Activated CD8-positive, alpha-beta T cell treated with anti-CD3 and anti-CD28 coated beads for 36 hours (primary cell): ENCODE results near the gene PPP2R1B. TPM values are rescaled to one million over a fixed set of nuclear protein-coding genes. Genes with fewer than 3 reads are reported as not detected.

Experiments used
- ATAC-seq: fragments of 200-7000 bp; cut with Tn5 transposase; one replicate; pipeline ENCODE4 v1.10.0; 2021; ENCODE audit warnings: mild to moderate bottlenecking, moderate library complexity
- CTCF ChIA-PET: fragments of 350-600 bp; sonication (Branson Sonifier 250); formaldehyde crosslinking; loops from one replicate; lab custom pipeline; 2021; ENCODE audit warnings: antibody characterized with exemption; lab: Charles Lee
- POLR2A ChIA-PET: fragments of 350-600 bp; sonication (Branson Sonifier 250); formaldehyde crosslinking; loops from one replicate; lab custom pipeline; 2021; ENCODE audit warnings: antibody characterized with exemption; lab: Charles Lee
- DNase-seq: peaks from one replicate; pipeline ENCODE4 v3.0.0-alpha.2; 2020
- H3K27ac Mint-ChIP-seq: one replicate; pipeline ENCODE4 v1.8.0; 2021; ENCODE audit warnings: mild to moderate bottlenecking, mixed read lengths
- H3K27me3 Mint-ChIP-seq: one replicate; pipeline ENCODE4 v1.8.0; 2021; ENCODE audit warnings: mixed read lengths
- H3K36me3 Mint-ChIP-seq: one replicate; pipeline ENCODE4 v1.8.0; 2021; ENCODE audit warnings: low read depth, mixed read lengths
- H3K4me1 Mint-ChIP-seq: one replicate; pipeline ENCODE4 v1.8.0; 2021; ENCODE audit warnings: low read depth, mixed read lengths
- H3K4me3 Mint-ChIP-seq: one replicate; pipeline ENCODE4 v1.8.0; 2021; ENCODE audit warnings: mild to moderate bottlenecking, moderate library complexity, mixed read lengths
- H3K9me3 Mint-ChIP-seq: one replicate; pipeline ENCODE4 v1.8.0; 2021; ENCODE audit warnings: mixed read lengths
- CTCF ChIP-seq: fragments of 200-600 bp; IDR thresholded peaks from one replicate; pipeline ENCODE4 v1.8.0; 2022; ENCODE audit warnings: antibody characterized with exemption, mild to moderate bottlenecking
- intact Hi-C: fragments of 100-400 bp; cut with micrococcal nuclease; formaldehyde crosslinking; loops from one replicate; pipeline ENCODE4 v1.10.0; 2022
- total RNA-seq, 2 experiments: library from RNA; stranded (reverse); gene quantifications; one replicate each; pipeline ENCODE4 v1.2.3, GENCODE V29; 2021

Gene PPP2R1B
- total RNA-seq, 2 experiments from 2014 or later: 49.7 to 54.0 TPM

- no peaks in the 10 kb centered on the region for H3K4me1 Mint-ChIP-seq
- H3K27me3 Mint-ChIP-seq: no peaks in the 10 kb centered on the region
- H3K4me3 Mint-ChIP-seq: no peak overlapping the region
- POLR2A ChIA-PET: interaction anchor here (0.9 to 1.4 kb wide), 2 partner anchors 11 to 18 kb away, joined by 3 read pairs; no protein-coding TSS in a partner anchor
- no peak overlapping the region for H3K27ac Mint-ChIP-seq
- DNase-seq (no peak), ATAC-seq (no peak)
- H3K9me3 Mint-ChIP-seq: no peaks in the 10 kb centered on the region
- CTCF ChIA-PET: interaction anchor here (0.9 to 1.3 kb wide), 3 partner anchors 11 to 140 kb away, joined by 3 to 5 read pairs (median 4); no protein-coding TSS in a partner anchor
- TF ChIP-seq CTCF: no peak
- peaks cover 18% of the 10 kb centered on the region for H3K36me3 Mint-ChIP-seq
- intact Hi-C loops: no loop called here
Observed at GRCh38 chr11:111726301-111726713, 39.9 kb downstream of the PPP2R1B start.

GRCh38 chr11:111725621-111726020, 40.6 kb downstream of the PPP2R1B start:
- no peaks in the 10 kb centered on the region for H3K27me3 Mint-ChIP-seq
- intact Hi-C loops: no loop called here
- H3K4me3 Mint-ChIP-seq: no peak overlapping the region

GRCh38 chr11:111724615-111725129, 41.5 kb downstream of the PPP2R1B start:
- CTCF ChIA-PET: interaction anchor here (1.4 kb wide), 1 partner anchor 53 kb away, joined by 5 read pairs; no protein-coding TSS in a partner anchor
- no peak for TF ChIP-seq CTCF
- H3K27me3 Mint-ChIP-seq: no peaks in the 10 kb centered on the region
- no peak overlapping the region for H3K4me3 Mint-ChIP-seq
- DNase-seq: no peak
- no peaks in the 10 kb centered on the region for H3K9me3 Mint-ChIP-seq
- H3K27ac Mint-ChIP-seq: no peak overlapping the region
- peaks cover 22% of the 10 kb centered on the region for H3K36me3 Mint-ChIP-seq
- intact Hi-C loops: no loop called here
- ATAC-seq: no peak
- H3K4me1 Mint-ChIP-seq: no peaks in the 10 kb centered on the region
- POLR2A ChIA-PET: interaction anchor here (1.1 to 2.0 kb wide), 3 partner anchors 9 to 65 kb away, joined by 3 to 11 read pairs (median 3); no protein-coding TSS in a partner anchor

More at GRCh38 chr11:111725621-111726020, 40.6 kb downstream of the PPP2R1B start:
- ChIA-PET CTCF (interaction anchor here (1.2 to 1.3 kb wide), 2 partner anchors 116 to 139 kb away, joined by 4 to 5 read pairs; no protein-coding TSS in a partner anchor), POLR2A (no interaction called here)
- DNase-seq (no peak), ATAC-seq (no peak)
- Mint-ChIP-seq H3K36me3 (peaks cover 22% of the 10 kb centered on the region), H3K4me1 (no peaks in the 10 kb centered on the region), H3K9me3 (no peaks in the 10 kb centered on the region), H3K27ac (no peak overlapping the region)
- TF ChIP-seq CTCF: no peak

GRCh38 chr11:111723595-111723994, 42.6 kb downstream of the PPP2R1B start:
- intact Hi-C loops: no loop called here
- no peak for ATAC-seq
- Mint-ChIP-seq H3K4me1 (no peaks in the 10 kb centered on the region), H3K27ac (no peak overlapping the region), H3K9me3 (no peaks in the 10 kb centered on the region), H3K36me3 (peaks cover 19% of the 10 kb centered on the region), H3K27me3 (no peaks in the 10 kb centered on the region), H3K4me3 (no peak overlapping the region)
- CTCF ChIA-PET: interaction anchor here (1.4 kb wide), 1 partner anchor 54 kb away, joined by 5 read pairs; no protein-coding TSS in a partner anchor
- TF ChIP-seq CTCF: no peak
- DNase-seq: no peak
- POLR2A ChIA-PET: interaction anchor here (1.4 to 2.0 kb wide), 2 partner anchors 10 to 66 kb away, joined by 3 to 11 read pairs; no protein-coding TSS in a partner anchor

- Mint-ChIP-seq H3K4me3 (no peak overlapping the region), H3K9me3 (no peaks in the 10 kb centered on the region), H3K36me3 (peaks cover 19% of the 10 kb centered on the region), H3K4me1 (no peaks in the 10 kb centered on the region), H3K27me3 (no peaks in the 10 kb centered on the region), H3K27ac (no peak overlapping the region)
- no peak for TF ChIP-seq CTCF
- DNase-seq (no peak), ATAC-seq (no peak)
- ChIA-PET CTCF (interaction anchor here (1.4 kb wide), 1 partner anchor 55 kb away, joined by 4 read pairs; no protein-coding TSS in a partner anchor), POLR2A (no interaction called here)
- intact Hi-C loops: no loop called here
Observed at GRCh38 chr11:111722501-111722900, 43.7 kb downstream of the PPP2R1B start.
